Activated CD4-positive, alpha-beta memory T cell treated with anti-CD3 and anti-CD28 coated beads, Interleukin-2, amount 10 ng/mL, durations not matched to agents 7 days and 5 days (primary cell): Measurements from ENCODE around the gene GTF3C5. TPM values are rescaled to one million over a fixed set of nuclear protein-coding genes. Genes with fewer than 3 reads are reported as not detected.
"Not testable (repeated sequence)": the region's sequence is repeated elsewhere in the genome, so short reads cannot be mapped to it uniquely, and the experiment has no call there.

Source experiments
- CTCF ChIA-PET: fragments of 350-600 bp; sonication (Branson Sonifier 250); formaldehyde crosslinking; loops from one replicate; lab custom pipeline; 2021; ENCODE audit warnings: antibody characterized with exemption, inconsistent platforms; lab: Charles Lee
- POLR2A ChIA-PET: fragments of 350-600 bp; sonication (Branson Sonifier 250); formaldehyde crosslinking; loops from one replicate; lab custom pipeline; 2021; ENCODE audit warnings: antibody characterized with exemption; lab: Charles Lee
- DNase-seq: peaks from one replicate; pipeline ENCODE4 v3.0.0-alpha.2; 2020
- H3K27ac Mint-ChIP-seq: one replicate; pipeline ENCODE4 v1.8.0; 2021; ENCODE audit warnings: mild to moderate bottlenecking, mixed read lengths
- H3K27me3 Mint-ChIP-seq: one replicate; pipeline ENCODE4 v1.8.0; 2021; ENCODE audit warnings: mixed read lengths
- H3K36me3 Mint-ChIP-seq: one replicate; pipeline ENCODE4 v1.8.0; 2021; ENCODE audit warnings: low read depth, mixed read lengths
- H3K4me1 Mint-ChIP-seq: one replicate; pipeline ENCODE4 v1.8.0; 2021; ENCODE audit warnings: mixed read lengths
- H3K4me3 Mint-ChIP-seq: one replicate; pipeline ENCODE4 v1.8.0; 2021; ENCODE audit warnings: mild to moderate bottlenecking, mixed read lengths
- H3K9me3 Mint-ChIP-seq: one replicate; pipeline ENCODE4 v1.8.0; 2021; ENCODE audit warnings: mixed read lengths
- total RNA-seq, 2 experiments: library from RNA; stranded (reverse); gene quantifications; one replicate each; pipeline ENCODE4 v1.2.3, GENCODE V29; 2021

The GTF3C5 gene
- total RNA-seq, 2 experiments from 2014 or later: 66.8 to 67.3 TPM

DNA sequence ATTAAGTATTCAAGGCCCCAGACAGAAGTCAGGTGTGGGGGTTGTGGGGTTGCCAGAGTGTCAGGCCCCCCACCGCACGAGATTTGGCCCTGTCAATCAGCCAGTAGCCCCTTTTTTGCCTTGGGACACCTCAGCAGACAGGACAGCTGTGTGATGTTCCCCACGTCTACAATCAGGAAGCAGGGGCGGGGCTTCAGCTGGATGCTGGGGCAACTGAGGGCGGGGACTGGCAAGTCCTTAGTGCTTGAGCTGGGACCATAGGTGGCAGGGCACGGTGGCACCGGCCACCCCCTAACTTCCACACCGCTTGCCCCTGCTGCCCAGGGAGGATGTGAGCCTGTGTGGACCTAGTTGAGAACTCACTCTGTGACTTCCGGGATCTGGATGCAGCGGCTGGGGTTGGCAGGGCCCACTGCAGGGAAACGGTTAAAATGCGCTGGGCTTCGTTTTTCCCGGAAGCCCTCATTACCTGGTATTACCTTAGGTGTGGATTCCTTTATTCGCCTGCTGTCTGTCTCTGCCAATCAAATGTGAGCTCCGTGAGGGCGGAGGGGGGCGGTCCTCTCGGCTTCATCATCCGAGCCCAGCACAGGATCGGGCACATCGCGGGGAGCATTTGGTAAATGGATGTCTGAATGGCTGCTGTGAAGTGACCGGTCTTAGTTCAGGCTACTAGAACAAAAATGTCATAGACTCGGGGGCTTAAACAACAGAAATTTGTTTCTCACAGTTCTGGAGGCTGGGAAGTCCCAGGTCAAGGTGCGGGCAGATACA, 7.5 kb upstream of the GTF3C5 start:
- no peaks in the 10 kb centered on the region for H3K36me3 Mint-ChIP-seq
- no peaks in the 10 kb centered on the region for H3K9me3 Mint-ChIP-seq
- CTCF ChIA-PET: interaction anchor here (0.8 to 4.3 kb wide), 14 partner anchors 8 to 218 kb away, joined by 3 to 54 read pairs (median 4); partner anchors contain the start of gene GTF3C5
- H3K27me3 Mint-ChIP-seq: peaks cover 4% of the 10 kb centered on the region
- POLR2A ChIA-PET: interaction anchor here (0.9 to 1.8 kb wide), 5 partner anchors 8 to 125 kb away, joined by 3 to 14 read pairs (median 4); partner anchors contain the start of gene GTF3C5
- DNase-seq: peak; percentile 76
- H3K4me1 Mint-ChIP-seq: peaks cover 20% of the 10 kb centered on the region
- H3K27ac Mint-ChIP-seq: peak overlapping the region; percentile 49
- peak overlapping the region; percentile 44 for H3K4me3 Mint-ChIP-seq

- peaks cover 38% of the 10 kb centered on the region for H3K4me1 Mint-ChIP-seq
- H3K36me3 Mint-ChIP-seq: peaks cover 10% of the 10 kb centered on the region
- H3K27ac Mint-ChIP-seq: no peak overlapping the region
- CTCF ChIA-PET: no interaction called here
- no peaks in the 10 kb centered on the region for H3K9me3 Mint-ChIP-seq
- H3K4me3 Mint-ChIP-seq: no peak overlapping the region
- peaks cover under 1% of the 10 kb centered on the region for H3K27me3 Mint-ChIP-seq
- no peak for DNase-seq
- POLR2A ChIA-PET: no interaction called here
These were observed 4.4 kb upstream of the GTF3C5 start for GRCh38 chr9:133026426-133026825.

DNA sequence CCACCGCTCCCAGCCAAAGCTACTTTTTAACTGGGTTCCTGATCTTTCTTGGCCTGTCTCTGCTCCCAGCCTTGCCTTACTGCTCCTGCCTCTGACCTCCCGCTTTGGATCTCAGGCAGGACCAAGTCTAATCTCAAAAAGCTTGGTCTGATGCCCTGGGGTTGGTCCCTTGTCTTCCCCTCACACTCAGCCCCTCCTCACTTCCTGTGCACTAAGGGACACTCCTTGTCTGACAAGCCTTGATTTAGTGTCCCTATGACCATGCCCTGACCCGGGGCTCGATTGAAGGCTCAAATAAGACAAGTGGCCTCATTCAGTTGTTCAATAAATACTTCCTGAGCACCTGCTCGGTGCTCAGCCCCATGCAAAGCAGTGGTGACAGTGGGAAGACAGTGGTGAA, 3.7 kb upstream of the GTF3C5 start:
- Mint-ChIP-seq H3K4me3 (no peak overlapping the region), H3K36me3 (peaks cover 17% of the 10 kb centered on the region), H3K27ac (peak overlapping the region; percentile 16), H3K9me3 (no peaks in the 10 kb centered on the region), H3K27me3 (no peaks in the 10 kb centered on the region), H3K4me1 (peaks cover 44% of the 10 kb centered on the region)
- ChIA-PET POLR2A (interaction anchor here (1.7 kb wide), 1 partner anchor 120 kb away, joined by 5 read pairs; no protein-coding TSS in a partner anchor), CTCF (no interaction called here)
- DNase-seq: no peak

DNA sequence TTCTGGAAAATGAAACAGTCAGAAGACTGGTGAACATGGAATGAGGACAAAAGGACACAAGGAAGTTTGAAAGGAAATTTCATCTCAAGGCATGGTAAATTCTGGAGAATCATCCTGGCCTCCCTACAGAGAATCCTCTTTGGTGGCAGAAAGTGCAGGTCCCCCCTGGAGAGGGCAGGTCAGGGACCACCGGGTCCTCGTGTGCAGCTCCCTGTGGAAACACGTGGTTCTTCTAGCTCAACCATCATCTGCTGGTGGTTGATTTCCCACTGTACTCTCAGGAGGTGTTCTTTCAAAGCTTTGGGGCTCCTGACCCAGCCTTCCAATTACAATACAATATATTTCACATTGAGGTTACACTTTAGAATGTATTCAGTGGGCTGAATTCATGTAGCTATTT, 2.6 kb upstream of the GTF3C5 start:
- no peaks in the 10 kb centered on the region for H3K9me3 Mint-ChIP-seq
- peaks cover 28% of the 10 kb centered on the region for H3K36me3 Mint-ChIP-seq
- H3K27me3 Mint-ChIP-seq: no peaks in the 10 kb centered on the region
- ChIA-PET POLR2A (interaction anchor here (1.7 kb wide), 1 partner anchor 119 kb away, joined by 5 read pairs; no protein-coding TSS in a partner anchor), CTCF (no interaction called here)
- H3K27ac Mint-ChIP-seq: no peak overlapping the region
- H3K4me1 Mint-ChIP-seq: peaks cover 45% of the 10 kb centered on the region
- peak overlapping the region; percentile 85 for H3K4me3 Mint-ChIP-seq
- no peak for DNase-seq

DNA sequence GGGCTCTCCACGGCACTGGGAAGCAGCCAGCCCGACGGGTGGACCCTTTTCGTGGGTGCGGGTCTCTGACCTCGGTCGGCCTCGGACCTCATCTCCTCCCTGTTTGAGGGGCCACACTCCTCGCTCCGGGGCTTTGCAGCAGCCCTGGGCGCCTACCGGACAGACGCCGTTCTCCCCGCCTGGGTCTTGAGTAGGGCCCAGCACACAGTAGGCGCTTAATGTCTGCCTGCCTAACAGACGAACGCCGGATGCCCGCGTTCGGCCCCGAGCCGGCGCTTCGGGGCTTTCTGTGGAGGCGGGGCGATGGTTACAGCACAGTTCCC, 842 bp upstream of the GTF3C5 start:
- Mint-ChIP-seq H3K9me3 (no peaks in the 10 kb centered on the region), H3K36me3 (peaks cover 30% of the 10 kb centered on the region), H3K4me1 (peaks cover 46% of the 10 kb centered on the region), H3K4me3 (peak overlapping the region; percentile 85), H3K27ac (peak overlapping the region; percentile 90), H3K27me3 (no peaks in the 10 kb centered on the region)
- DNase-seq: no peak
- CTCF ChIA-PET: interaction anchor here (0.7 to 3.4 kb wide), 9 partner anchors 7 to 360 kb away, joined by 3 to 54 read pairs (median 8); partner anchors contain the start of genes DDX31 and GTF3C4
- POLR2A ChIA-PET: interaction anchor here (0.8 to 3.2 kb wide), 35 partner anchors 8 to 1190 kb away, joined by 3 to 27 read pairs (median 6); partner anchors contain the start of genes DDX31, GTF3C4, MED22 and RPL7A

DNA sequence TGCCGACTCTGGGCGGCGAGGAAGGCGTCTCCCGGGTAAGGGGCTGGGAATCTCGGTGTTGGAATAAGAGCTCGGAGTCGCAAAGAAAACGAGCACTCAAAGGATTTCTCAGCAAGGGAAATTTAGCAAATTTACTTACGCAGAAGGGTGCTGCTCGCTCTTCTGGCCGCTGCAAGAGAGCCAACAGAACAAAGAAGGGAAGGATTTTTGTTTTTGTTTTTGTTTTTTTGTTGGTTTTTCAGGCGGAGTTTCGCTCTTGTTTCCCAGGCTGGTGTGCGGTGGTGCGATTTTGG, 279 bp downstream of the GTF3C5 start:
- no peak for DNase-seq
- H3K27ac Mint-ChIP-seq: peak overlapping the region; percentile 90
- no peaks in the 10 kb centered on the region for H3K9me3 Mint-ChIP-seq
- CTCF ChIA-PET: interaction anchor here (0.9 to 3.4 kb wide), 8 partner anchors 8 to 155 kb away, joined by 3 to 54 read pairs (median 10); no protein-coding TSS in a partner anchor
- H3K4me1 Mint-ChIP-seq: peaks cover 46% of the 10 kb centered on the region
- peak overlapping the region; percentile 85 for H3K4me3 Mint-ChIP-seq
- peaks cover 30% of the 10 kb centered on the region for H3K36me3 Mint-ChIP-seq
- no peaks in the 10 kb centered on the region for H3K27me3 Mint-ChIP-seq
- POLR2A ChIA-PET: interaction anchor here (0.8 to 3.2 kb wide), 32 partner anchors 9 to 652 kb away, joined by 3 to 27 read pairs (median 8); partner anchors contain the start of genes MED22, RPL7A and TSC1

- Mint-ChIP-seq H3K4me1 (peaks cover 46% of the 10 kb centered on the region), H3K9me3 (no peaks in the 10 kb centered on the region), H3K27ac (peak overlapping the region; percentile 66), H3K36me3 (peaks cover 30% of the 10 kb centered on the region), H3K27me3 (no peaks in the 10 kb centered on the region), H3K4me3 (peak overlapping the region; percentile 85)
- DNase-seq: no peak
- CTCF ChIA-PET: interaction anchor here (0.8 to 3.4 kb wide), 8 partner anchors 9 to 155 kb away, joined by 3 to 54 read pairs (median 10); no protein-coding TSS in a partner anchor
- POLR2A ChIA-PET: interaction anchor here (0.8 to 3.2 kb wide), 31 partner anchors 9 to 651 kb away, joined by 3 to 27 read pairs (median 8); partner anchors contain the start of genes MED22, RPL7A and TSC1
These were observed 707 bp downstream of the GTF3C5 start for GRCh38 chr9:133031496-133031911.

DNA sequence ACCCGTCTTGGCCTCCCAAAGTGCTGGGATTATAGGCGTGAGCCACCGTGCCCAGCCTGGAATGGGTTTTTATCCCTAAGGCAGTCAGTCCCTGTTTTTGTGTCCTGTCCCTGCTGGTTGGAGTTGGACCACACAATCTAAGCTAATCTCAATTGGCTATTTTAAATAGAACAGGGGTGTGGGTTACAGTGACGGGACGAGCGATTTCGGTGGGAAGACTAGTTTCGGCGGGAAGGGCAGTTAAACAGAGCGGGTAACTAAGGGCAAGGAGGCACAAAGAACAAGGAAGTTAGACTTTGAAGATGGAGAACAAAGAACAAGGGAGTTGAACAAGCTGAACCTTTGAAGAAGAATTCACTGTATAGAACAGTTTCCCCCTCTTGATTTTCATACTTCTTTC, 1.4 kb downstream of the GTF3C5 start:
- Mint-ChIP-seq H3K9me3 (no peaks in the 10 kb centered on the region), H3K4me1 (peaks cover 46% of the 10 kb centered on the region), H3K36me3 (peaks cover 30% of the 10 kb centered on the region), H3K4me3 (peak overlapping the region; percentile 85), H3K27ac (peak overlapping the region; percentile 66), H3K27me3 (no peaks in the 10 kb centered on the region)
- ChIA-PET CTCF (interaction anchor here (0.8 to 3.4 kb wide), 6 partner anchors 9 to 116 kb away, joined by 3 to 54 read pairs (median 18); no protein-coding TSS in a partner anchor), POLR2A (interaction anchor here (0.7 to 3.2 kb wide), 6 partner anchors 10 to 135 kb away, joined by 3 to 23 read pairs (median 5); no protein-coding TSS in a partner anchor)
- DNase-seq: no peak

DNA sequence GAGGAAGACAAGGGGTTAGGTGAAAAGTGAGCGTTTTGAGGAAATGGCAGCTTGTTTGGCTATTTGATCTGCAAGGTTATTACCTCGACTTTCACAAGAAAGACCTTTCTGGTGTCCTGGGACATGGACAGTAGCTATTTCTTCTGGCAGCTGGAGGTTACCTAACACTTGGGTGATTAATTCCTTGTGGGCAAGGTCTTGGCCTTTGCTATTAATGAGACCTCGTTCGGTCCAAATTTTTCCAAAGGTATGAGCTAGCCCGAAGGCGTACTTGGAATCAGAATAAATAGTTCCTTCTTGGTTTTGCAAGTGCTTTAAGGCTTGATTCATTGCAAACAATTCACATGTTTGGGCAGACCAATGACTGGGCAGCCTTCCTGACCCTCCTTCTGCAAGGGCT, 4.9 kb downstream of the GTF3C5 start:
- no peak for DNase-seq
- POLR2A ChIA-PET: no interaction called here

DNA sequence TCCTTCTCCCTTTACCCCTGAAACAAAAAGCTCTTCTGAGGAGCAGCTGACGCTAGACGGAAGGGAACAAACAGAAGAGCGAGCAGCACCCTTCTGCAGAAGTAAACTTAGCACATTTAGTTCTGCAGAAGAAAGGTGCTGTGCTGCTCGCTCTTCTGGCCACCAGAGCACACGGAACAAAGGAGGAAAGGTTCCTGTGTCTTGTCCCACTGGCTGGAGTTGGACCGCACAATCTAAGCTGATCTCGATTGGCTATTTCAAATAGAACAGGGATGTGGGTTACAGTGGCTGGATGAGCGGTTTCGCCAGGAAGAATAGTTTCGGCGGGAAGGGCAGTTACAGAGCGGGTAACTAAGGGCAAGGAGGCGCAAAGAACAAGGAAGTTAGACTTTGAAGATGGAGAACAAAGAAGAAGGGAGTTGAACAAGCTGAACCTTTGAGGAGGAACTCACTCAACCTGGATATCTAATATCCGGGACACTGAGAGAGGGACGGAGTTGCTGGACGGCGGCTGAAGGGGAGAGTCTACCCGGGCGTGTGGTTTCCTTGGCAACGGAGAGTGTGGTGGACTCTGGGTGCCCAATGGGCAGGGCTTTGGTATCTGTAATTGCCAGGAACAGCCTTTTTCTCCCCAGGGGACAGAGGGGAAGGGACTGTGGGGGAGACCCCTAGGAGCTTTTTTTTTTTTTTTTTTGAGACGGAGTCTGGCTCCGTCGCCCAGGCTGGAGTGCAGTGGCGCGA, 7.1 kb downstream of the GTF3C5 start:
- Mint-ChIP-seq H3K4me3 (no peak overlapping the region), H3K36me3 (peaks cover 13% of the 10 kb centered on the region), H3K27me3 (no peaks in the 10 kb centered on the region), H3K27ac (no peak overlapping the region), H3K9me3 (no peaks in the 10 kb centered on the region), H3K4me1 (peaks cover 10% of the 10 kb centered on the region)
- ChIA-PET CTCF (interaction anchor here (0.6 to 1.6 kb wide), 2 partner anchors 106 to 110 kb away, joined by 3 to 5 read pairs; no protein-coding TSS in a partner anchor), POLR2A (no interaction called here)
- DNase-seq: no peak

More for the DNA sequence above, 4.9 kb downstream of the GTF3C5 start:
- Mint-ChIP-seq H3K27me3 (no peaks in the 10 kb centered on the region), H3K4me1 (peaks cover 31% of the 10 kb centered on the region), H3K9me3 (no peaks in the 10 kb centered on the region), H3K27ac (no peak overlapping the region), H3K4me3 (no peak overlapping the region), H3K36me3 (peaks cover 24% of the 10 kb centered on the region)
- CTCF ChIA-PET: interaction anchor here (1.0 to 1.6 kb wide), 3 partner anchors 13 to 111 kb away, joined by 3 to 8 read pairs (median 5); no protein-coding TSS in a partner anchor

GRCh38 chr9:133040892-133041479, 10.2 kb downstream of the GTF3C5 start:
- ChIA-PET CTCF (interaction anchor here (0.7 to 3.5 kb wide), 9 partner anchors 10 to 146 kb away, joined by 3 to 21 read pairs (median 5); partner anchors contain the start of gene GTF3C5), POLR2A (interaction anchor here (1.3 to 1.7 kb wide), 2 partner anchors 10 to 107 kb away, joined by 4 to 9 read pairs; partner anchors contain the start of gene GTF3C5)
- DNase-seq: peak; percentile 58
- H3K4me1 Mint-ChIP-seq, H3K27ac Mint-ChIP-seq, H3K9me3 Mint-ChIP-seq, H3K27me3 Mint-ChIP-seq, H3K4me3 Mint-ChIP-seq: not testable (repeated sequence)
- H3K36me3 Mint-ChIP-seq: peaks cover 30% of the 10 kb centered on the region

DNA sequence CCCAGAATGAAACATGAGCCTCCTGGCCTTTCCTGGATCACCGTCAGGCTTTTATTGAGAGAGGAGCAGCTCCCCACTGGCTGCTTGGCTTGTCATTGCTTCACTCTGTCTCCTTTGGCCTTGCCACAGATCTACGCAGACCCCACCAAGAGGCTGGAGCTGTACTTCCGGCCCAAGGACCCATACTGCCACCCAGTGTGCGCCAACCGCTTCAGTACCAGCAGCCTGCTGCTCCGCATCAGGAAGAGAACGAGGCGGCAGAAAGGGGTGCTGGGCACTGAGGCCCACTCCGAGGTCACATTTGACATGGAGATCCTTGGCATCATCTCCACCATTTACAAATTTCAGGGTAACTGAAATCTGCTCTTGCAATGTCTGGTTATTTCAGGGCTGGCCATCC, 11.2 kb downstream of the GTF3C5 start:
- H3K4me3 Mint-ChIP-seq: no peak overlapping the region
- no peaks in the 10 kb centered on the region for H3K27me3 Mint-ChIP-seq
- peaks cover 3% of the 10 kb centered on the region for H3K4me1 Mint-ChIP-seq
- H3K9me3 Mint-ChIP-seq: no peaks in the 10 kb centered on the region
- ChIA-PET CTCF (interaction anchor here (1.7 to 3.5 kb wide), 3 partner anchors 20 to 107 kb away, joined by 4 to 21 read pairs (median 8); no protein-coding TSS in a partner anchor), POLR2A (interaction anchor here (0.8 to 1.7 kb wide), 2 partner anchors 11 to 60 kb away, joined by 3 to 6 read pairs; partner anchors contain the start of gene GTF3C5)
- H3K27ac Mint-ChIP-seq: no peak overlapping the region
- peaks cover 39% of the 10 kb centered on the region for H3K36me3 Mint-ChIP-seq
- DNase-seq: no peak
